ENCODE results near the gene ARPC1B. TPM values are rescaled to one million over a fixed set of nuclear protein-coding genes. Genes with fewer than 3 reads are reported as not detected.
A peak's percentile ranks its signal among the peaks of the same experiment; 100 is the strongest.

Gene ARPC1B
- total and polyA plus RNA-seq, 9 of the 15 experiments (the other 6 are each of a cell fraction or from before 2014, with no cell fraction given): 6.7 to 357 (median 211) TPM

- TF ChIP-seq ZNF398 (CRISPR knock-in tag; IDR thresholded peaks at IDR 0.05) (no peak), TFE3 (CRISPR knock-in tag; IDR thresholded peaks at IDR 0.05) (no peak), ILK (tag; IDR thresholded peaks at IDR 0.05; ENCODE audit: borderline replicate concordance, low read depth) (no peak), NR1H2 (CRISPR knock-in tag; IDR thresholded peaks at IDR 0.05) (no peak; the same call in 1 of the 2 replicates), IRF1 (CRISPR knock-in tag; IDR thresholded peaks at IDR 0.05; ENCODE audit: borderline replicate concordance) (no peak), MTA3 (IDR thresholded peaks at IDR 0.05; ENCODE audit: borderline replicate concordance) (peak; percentile 98), ZBTB34 (CRISPR knock-in tag; IDR thresholded peaks at IDR 0.05) (no peak), CLOCK (CRISPR knock-in tag; IDR thresholded peaks at IDR 0.05; ENCODE audit: borderline replicate concordance) (no peak), PCBP1 (IDR thresholded peaks at IDR 0.05; ENCODE audit: low read depth, low read length, poor library complexity, severe bottlenecking) (peak; percentile 61), NFYB (IDR thresholded peaks at IDR 0.05; ENCODE audit: extremely low read depth, insufficient read length) (no peak), SIN3B (IDR thresholded peaks at IDR 0.05; ENCODE audit: low read depth) (peak; percentile 74; the same call in 1 of the 2 replicates), SAFB (IDR thresholded peaks at IDR 0.05; ENCODE audit: borderline replicate concordance, low read depth, low read length) (no peak), BRF1 (IDR thresholded peaks at IDR 0.05; ENCODE audit: borderline replicate concordance, extremely low read depth, insufficient read length) (no peak), ZKSCAN8 (CRISPR knock-in tag; IDR thresholded peaks at IDR 0.05) (peak; percentile 100)
These were observed 48.7 kb upstream of the ARPC1B start, which contains the start of gene ARPC1A (continued) for GRCh38 chr7:99325592-99326407.

Measured in K562 (cell line).